ENCODE results near the gene BICC1. TPM values are rescaled to one million over a fixed set of nuclear protein-coding genes. Genes with fewer than 3 reads are reported as not detected.

BICC1 gene
- total RNA-seq, 1 donor from 2014 or later, result 150 TPM

DNA sequence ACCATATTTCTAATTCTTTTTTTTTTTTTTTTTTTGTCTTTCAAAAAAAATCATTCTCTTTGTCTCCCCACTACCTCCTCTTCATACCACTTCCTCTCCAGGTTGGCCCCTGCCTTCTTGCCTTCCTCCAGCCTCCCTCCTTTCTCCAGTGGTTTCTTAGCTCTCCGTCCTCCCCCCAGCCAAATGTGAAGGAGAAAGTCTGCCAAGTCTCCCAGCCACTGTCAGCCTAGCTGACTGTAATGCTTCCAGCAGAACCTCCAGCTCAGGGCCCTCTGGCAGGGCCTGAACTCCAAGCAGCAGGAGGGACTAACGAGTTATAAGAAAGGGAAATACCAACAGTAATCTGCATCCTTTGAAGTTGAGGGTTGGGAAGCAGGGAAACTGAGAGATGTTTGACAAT lies 35.5 kb upstream of the BICC1 start:
- TF ChIP-seq, protein P1, sequence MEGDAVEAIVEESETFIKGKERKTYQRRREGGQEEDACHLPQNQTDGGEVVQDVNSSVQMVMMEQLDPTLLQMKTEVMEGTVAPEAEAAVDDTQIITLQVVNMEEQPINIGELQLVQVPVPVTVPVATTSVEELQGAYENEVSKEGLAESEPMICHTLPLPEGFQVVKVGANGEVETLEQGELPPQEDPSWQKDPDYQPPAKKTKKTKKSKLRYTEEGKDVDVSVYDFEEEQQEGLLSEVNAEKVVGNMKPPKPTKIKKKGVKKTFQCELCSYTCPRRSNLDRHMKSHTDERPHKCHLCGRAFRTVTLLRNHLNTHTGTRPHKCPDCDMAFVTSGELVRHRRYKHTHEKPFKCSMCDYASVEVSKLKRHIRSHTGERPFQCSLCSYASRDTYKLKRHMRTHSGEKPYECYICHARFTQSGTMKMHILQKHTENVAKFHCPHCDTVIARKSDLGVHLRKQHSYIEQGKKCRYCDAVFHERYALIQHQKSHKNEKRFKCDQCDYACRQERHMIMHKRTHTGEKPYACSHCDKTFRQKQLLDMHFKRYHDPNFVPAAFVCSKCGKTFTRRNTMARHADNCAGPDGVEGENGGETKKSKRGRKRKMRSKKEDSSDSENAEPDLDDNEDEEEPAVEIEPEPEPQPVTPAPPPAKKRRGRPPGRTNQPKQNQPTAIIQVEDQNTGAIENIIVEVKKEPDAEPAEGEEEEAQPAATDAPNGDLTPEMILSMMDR (conservative IDR thresholded peaks at IDR 0.05; ENCODE audit: low read depth, low read length), result no peak
- DNase-seq (ENCODE audit: low read depth), result no peak
- no peak overlapping the region for H3K4me3 ChIP-seq (ENCODE audit: low read depth, low read length)

DNA sequence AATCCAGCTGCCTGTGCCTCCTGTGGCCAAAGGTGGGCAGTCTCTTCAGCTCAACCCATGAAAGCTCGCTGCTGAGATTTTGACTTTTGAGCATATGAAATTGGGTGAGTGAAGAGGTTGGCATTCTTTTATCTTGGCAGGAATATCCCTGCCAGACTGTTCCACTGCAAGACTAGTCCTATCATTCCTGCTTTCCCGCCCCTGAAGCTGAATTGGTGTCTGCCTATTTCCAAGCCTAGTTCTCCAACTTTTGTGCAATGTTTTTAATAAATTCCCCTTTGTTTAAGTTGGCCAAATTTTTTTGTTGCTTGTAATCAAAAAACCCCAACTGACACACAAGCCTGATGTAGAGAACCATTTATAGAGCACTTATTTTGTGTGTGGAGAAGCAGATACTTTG lies 34.8 kb upstream of the BICC1 start:
- TF ChIP-seq, protein P1 (conservative IDR thresholded peaks at IDR 0.05; ENCODE audit: low read depth, low read length), result peak; percentile 11
- no peak for DNase-seq (ENCODE audit: low read depth)
- no peak overlapping the region for H3K4me3 ChIP-seq (ENCODE audit: low read depth, low read length)

DNA sequence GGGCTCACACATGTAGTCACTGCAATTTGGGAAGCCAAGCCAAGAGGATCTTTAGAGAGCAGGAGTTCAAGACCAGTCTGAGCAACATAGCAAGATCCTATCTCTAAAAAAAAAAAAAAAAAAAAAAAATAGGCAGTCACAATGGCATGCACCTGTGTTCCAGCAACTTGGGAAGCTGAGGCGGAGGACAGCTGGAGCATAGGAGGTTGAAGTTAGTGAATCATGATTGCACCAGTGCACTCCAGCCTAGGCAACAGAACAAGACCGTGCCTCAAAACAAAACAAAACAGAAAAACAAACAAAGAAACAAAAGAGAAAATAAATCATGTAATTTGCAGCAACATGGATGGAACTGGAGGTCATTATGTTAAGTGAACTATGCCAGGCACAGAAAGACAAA lies 33.6 kb upstream of the BICC1 start:
- H3K4me3 ChIP-seq (ENCODE audit: low read depth, low read length), result no peak overlapping the region
- TF ChIP-seq, protein P1 (conservative IDR thresholded peaks at IDR 0.05; ENCODE audit: low read depth, low read length), result no peak
- no peak for DNase-seq (ENCODE audit: low read depth)

DNA sequence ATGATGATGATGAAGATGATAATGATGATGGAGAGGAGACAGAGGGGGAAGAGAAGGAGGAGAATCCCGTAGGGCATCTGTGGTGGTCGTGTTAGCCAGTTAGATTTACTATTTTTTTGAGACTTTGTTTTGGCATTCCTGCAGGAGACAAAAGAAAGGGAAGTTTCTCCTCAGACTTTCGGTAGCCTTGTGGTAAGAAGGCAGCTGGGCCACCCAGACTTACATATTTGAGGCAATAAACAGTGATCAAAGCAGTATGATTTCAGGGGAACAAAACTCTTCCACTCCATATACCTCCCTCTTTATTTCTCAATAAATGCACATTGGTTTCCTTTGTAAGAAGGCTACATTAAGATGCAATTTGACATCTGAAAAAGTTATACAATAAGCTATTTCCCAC lies 32.4 kb upstream of the BICC1 start:
- H3K4me3 ChIP-seq (ENCODE audit: low read depth, low read length), result no peak overlapping the region
- DNase-seq (ENCODE audit: low read depth), result no peak
- TF ChIP-seq, protein P1 (conservative IDR thresholded peaks at IDR 0.05; ENCODE audit: low read depth, low read length), result no peak

DNA sequence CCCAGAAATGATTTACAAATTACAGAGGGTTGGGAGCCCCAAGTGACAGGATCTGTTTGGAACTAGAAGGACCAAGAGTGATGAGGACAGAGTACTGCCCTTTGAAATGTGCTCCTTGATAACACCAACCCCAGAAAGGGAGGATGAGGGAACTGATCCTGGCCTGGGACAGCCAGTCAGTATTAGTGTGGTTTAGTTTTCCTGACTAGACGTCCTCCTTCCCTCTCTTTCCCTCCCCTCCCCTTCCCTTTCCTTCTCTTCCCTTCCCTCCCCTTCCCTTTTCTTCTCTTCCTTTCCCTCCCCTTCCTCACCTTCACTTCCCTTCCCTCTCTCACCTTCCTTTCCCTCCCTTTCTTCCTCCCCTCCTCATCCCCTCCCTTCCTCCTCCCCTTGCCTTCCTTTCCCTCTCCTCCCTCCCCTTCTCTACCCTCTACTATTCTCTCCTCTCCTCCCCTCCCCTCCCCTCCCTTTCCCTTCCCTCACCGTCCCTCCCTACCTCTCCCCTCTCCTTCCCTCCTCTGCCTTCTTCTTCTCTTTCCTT lies 31.0 kb upstream of the BICC1 start:
- TF ChIP-seq, protein P1 (conservative IDR thresholded peaks at IDR 0.05; ENCODE audit: low read depth, low read length), result no peak
- no peak for DNase-seq (ENCODE audit: low read depth)
- H3K4me3 ChIP-seq (ENCODE audit: low read depth, low read length), result no peak overlapping the region

DNA sequence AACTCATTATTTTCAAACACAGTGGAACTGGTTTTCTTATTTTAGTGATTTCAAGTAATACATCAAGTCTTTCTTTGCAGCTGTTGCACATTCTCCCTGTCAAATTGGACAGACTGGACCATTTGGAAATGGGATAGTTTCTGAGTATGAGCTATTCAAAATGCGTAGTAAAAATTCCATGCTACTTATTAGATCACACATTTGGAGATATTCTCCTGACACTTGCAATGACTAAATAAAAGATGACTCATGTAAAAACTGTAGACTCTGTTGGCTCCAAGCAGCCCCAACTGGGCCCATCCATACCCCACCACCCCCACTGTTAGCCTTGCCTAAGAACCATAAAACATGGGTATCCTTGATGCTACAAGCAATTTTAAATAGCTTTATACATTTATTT lies 25.9 kb upstream of the BICC1 start:
- TF ChIP-seq, protein P1 (conservative IDR thresholded peaks at IDR 0.05; ENCODE audit: low read depth, low read length), result no peak
- H3K4me3 ChIP-seq (ENCODE audit: low read depth, low read length), result no peak overlapping the region
- DNase-seq (ENCODE audit: low read depth), result no peak

DNA sequence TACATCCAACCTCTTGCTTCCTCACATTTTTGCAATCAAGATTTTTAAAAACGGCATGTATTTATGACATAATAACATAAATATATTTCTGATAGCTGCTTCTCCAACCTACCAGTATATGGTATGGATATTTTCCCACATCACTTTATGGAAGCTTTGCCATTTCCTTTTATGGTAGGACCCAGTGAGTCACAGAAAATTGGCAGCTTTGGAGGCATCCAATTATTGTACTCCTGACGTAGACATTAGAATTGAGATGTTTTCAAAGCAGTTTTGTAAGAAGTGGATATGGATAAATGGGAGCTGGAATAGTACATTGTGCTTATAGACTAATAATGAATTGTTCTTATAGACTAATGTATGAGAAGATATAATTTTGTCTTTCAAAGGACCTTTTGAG lies 23.8 kb upstream of the BICC1 start:
- TF ChIP-seq, protein P1 (conservative IDR thresholded peaks at IDR 0.05; ENCODE audit: low read depth, low read length), result no peak
- no peak for DNase-seq (ENCODE audit: low read depth)
- H3K4me3 ChIP-seq (ENCODE audit: low read depth, low read length), result no peak overlapping the region

Measured in epithelial cell of proximal tubule (primary cell).